GM18508 (cell line): ENCODE measurements around the gene GPRIN3.
A peak's percentile ranks its signal among the peaks of the same experiment; 100 is the strongest.
"Not testable (repeated sequence)": the region's sequence is repeated elsewhere in the genome, so short reads cannot be mapped to it uniquely, and the experiment has no call there.

Source experiments
- ATAC-seq: cut with Tn5 transposase; IDR thresholded peaks from one replicate; pipeline ENCODE4 v1.9.1; 2021; ENCODE audit warnings: moderate number of reproducible peaks; ENCODE audit not compliant: insufficient read depth, unreplicated experiment

The GPRIN3 gene

GRCh38 chr4:89314291-89314690 lies 6.7 kb upstream of the GPRIN3 start:
- no peak for ATAC-seq

DNA sequence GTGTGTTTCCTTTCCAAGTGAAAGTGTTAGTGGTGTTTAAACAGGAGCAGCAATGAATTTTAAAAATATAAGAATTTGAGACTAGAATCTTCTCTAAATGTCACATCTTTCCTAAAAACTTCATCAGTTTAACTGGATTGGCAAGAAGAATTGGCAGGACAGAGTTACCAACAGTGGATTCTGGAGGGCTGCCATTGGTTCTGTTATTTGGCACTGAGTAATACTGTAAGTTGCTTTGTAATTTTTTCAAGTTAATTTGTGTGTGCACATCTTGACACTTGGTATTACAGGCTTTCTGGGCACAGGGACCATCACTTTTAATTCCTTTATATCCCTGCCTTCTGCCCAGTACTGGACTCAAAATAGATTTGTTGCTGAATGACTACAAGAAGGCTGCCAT lies 4.5 kb upstream of the GPRIN3 start:
- no peak for ATAC-seq

DNA sequence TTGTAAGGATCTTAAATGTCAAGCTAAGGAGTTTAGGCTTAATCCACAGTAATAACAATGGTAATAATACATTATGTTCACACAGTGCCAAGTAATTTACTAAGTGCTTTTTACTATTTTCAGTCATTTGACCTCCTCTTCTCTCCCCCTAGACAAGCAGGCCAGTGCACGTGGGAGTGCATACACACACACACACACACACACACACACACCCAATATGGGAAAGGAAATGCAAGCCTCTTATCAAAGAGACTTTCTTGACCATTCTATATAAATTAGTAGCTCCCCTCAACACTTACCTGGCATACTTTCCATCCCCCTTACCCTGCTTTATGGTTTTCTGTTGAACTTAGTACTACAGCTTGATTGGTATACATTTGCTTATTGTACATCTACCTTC lies 3.8 kb upstream of the GPRIN3 start:
- ATAC-seq, result no peak

DNA sequence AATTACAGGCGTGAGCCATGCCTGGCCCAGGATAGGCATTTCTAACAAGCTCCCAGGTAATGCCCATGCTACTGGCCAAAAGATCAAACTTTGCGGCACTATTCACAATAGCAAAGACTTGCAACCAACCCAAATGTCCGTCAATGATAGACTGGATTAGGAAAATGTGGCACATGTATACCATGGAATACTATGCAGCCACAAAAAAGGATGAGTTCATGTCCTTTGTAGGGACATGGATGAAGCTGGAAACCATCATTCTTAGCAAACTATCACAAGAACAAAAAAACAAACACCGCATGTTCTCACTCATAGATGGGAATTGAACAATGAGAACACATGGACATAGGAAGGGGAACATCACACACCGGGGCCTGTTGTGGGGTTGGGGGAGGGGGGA lies 1.6 kb upstream of the GPRIN3 start:
- not testable (repeated sequence) for ATAC-seq

DNA sequence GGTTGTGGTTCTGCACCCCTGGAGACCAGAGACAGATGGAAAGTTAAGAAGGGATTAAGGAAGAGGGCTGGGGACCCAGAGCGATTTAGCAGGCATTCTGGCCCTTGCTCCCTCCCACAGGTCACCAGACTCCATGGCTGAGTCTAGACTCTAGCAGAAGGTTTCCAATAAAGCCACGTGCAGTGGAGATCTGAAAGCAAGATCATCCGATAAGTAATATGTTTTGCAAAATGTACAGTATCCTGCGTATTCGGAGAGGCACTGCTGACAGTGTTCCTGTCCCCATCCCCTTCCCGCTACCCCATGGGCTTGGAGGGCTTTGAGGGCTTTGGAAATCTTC lies 531 bp upstream of the GPRIN3 start:
- ATAC-seq, result no peak

DNA sequence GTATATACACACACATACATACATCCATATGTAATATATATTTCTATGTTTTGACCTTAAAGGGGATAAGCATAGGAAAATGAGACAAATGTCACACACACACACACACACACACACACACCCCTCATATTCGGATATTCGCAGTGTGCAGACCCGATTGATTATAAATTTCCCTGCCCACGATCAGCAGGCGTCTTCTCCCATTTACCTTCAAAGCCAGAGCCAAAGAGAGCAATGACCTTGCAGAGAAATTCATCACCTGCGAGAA lies 488 bp downstream of the GPRIN3 start:
- ATAC-seq, result no peak

- ATAC-seq, result no peak
Observed at GRCh38 chr4:89306486-89307177, 968 bp downstream of the GPRIN3 start.

GRCh38 chr4:89305712-89306437 lies 1.7 kb downstream of the GPRIN3 start:
- no peak for ATAC-seq

DNA sequence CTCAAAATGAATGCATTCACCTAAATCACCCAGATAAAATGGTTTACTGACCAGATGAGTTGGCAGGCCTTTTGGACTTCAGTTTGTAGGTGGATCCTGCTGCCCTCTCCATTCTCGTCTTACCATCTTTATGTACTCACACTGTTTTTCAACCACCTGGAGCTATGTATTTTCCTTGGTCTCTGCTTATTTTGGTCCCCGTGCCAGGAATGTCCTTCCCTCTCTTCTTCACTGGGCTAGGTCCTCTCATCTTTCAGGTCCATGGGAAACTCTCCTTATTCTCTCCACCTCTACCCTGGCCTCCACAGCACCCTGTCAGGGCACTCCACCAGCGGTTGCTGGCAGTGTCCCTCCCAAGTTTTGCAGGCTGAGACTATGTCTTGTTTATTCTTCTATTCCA lies 2.6 kb downstream of the GPRIN3 start:
- no peak for ATAC-seq

DNA sequence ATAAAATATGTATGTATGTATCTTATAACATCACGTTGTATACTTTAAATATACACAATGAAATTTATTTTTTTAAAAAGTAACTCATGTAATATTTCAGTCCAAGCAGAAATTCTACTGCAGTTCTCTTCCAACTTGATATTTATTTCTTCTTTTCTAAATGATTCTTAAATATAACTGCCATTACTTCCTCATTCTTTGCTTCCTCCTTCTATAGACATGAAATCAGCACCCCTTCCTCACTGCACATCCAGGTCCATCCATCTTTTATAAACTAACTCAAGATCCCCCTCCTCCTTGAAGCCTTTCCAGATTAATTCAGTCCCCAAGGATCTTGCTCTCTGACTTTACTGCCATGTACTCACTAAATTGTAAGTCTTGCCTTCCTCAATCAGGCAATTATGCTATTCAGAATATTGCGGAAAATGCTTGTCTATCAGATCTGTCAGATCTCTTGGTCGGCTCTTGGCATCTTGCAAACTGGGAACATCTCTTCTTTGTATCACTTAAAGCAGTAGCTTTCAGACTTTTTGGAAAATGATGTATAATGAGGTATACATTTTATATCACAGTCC lies 3.7 kb downstream of the GPRIN3 start:
- ATAC-seq, result no peak

GRCh38 chr4:89303177-89303576 lies 4.4 kb downstream of the GPRIN3 start:
- ATAC-seq, result no peak

DNA sequence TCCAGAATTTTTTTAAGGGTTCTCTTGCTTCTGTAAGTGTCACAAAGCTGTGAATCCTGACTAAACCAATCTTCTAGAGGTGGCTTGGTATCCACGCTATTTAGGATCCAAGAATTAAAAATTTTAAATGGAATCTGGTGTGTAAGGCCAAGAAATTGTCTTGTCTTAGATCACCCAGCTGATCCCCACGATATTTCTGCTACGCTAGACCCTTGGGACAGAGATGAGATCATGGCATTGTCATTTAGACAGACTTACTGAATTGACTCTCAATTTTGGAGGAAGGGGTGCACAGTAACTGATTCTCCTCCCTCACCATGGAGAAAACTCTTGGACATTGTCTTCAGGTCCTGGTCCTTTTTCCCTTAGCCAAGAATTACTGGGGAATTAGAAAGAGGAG lies 5.7 kb downstream of the GPRIN3 start:
- no peak for ATAC-seq

DNA sequence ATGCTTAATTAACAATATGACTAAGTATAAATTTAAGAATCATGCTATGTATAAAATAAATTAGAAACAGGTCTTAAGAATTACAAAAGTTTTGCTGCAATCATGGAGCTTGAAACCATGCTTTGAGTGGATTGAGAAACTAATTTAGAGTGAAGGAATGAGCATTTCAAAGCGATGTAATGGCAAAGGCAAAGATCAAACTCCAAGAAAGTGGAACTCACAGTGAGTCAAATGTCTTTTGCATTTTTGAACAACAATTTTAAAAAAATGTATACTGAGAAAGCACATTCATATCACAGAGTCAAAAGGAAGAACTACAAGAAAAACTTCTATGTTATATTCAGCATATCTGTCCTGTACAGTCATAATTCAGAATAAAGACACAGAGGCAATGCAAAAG lies 6.6 kb downstream of the GPRIN3 start:
- no peak for ATAC-seq

DNA sequence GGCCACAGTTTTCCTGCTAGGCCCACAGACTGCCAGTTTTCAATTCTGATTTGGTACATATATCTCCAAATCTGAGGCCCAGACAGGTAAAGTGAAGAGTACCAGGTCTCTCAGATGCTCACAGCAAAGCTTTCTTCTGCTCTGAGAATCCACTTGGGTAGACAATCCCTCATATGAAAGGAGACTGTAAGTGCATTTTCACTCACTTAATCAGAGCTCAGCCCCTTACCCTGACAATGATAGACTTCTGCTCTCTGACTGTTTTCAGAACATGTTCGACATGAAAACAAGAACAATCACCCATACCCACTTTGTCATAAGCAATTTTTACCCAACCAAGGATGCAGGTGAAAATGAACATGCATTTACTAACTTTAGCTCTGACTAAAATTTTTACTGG lies 7.1 kb downstream of the GPRIN3 start:
- ATAC-seq, result no peak

GRCh38 chr4:89300060-89300459 lies 7.5 kb downstream of the GPRIN3 start:
- no peak for ATAC-seq

- ATAC-seq, result peak; percentile 23
Observed at GRCh38 chr4:89299153-89299791, 8.3 kb downstream of the GPRIN3 start.

GRCh38 chr4:89298788-89299152 lies 8.8 kb downstream of the GPRIN3 start:
- ATAC-seq, result no peak

DNA sequence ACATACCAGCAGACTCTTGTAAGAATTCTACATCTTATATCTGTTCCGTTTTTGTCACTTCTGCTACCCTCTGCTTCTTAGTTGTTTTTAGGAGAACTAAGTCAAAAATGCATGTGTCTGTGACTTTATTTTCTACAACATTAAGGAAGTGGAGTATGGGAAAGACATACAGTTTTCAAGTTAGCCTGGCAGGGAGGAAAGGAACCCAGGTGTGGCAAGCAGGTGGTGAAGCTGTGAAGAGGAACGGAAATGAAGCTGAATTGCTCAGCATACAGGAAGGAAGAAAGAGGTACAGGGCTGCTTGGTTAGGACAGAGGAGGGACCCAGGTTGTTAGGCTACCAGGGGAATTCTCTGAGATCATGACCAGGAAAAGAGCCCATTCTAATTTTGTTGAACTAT lies 9.4 kb downstream of the GPRIN3 start:
- ATAC-seq, result peak; percentile 43

DNA sequence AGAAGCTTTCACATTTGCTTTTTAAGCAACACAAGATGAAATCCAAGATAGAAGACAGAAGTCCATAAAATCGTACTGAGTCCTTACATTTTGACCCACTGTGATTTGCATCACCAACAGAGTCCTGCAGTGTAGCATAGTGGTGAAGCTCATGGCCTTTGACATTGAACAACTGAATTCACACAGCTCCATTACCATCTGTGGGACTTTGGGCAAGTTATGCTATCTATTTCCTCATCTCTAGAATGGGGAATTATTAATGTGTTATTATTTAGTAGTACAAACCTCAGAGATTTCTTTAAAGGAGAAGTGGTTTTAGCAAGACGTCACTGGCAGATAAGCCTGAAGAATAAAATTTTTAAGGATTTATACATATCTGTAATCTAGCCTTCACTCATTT lies 10.7 kb downstream of the GPRIN3 start:
- no peak for ATAC-seq

DNA sequence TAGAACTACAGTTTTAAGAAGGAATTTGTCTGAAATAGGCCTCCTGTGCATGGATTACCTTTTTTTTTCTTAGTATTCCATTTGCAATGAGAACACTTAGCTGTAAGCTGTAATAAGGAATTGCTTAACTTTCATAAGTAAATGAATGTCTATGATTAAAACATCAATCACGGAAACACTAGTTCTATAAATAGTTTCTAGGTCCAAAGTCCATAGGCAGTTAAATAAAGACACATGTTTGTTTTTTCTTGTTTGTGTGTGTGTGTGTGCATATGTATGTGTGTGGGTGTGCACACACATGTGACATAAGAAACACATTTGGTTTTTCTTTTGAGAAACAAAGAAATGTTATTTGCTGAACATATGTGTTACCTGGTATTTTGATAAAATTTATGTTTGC lies 11.2 kb downstream of the GPRIN3 start:
- ATAC-seq, result no peak

GRCh38 chr4:89295415-89295927 lies 12.1 kb downstream of the GPRIN3 start:
- ATAC-seq, result no peak
